GM13976 (cell line): ENCODE results near the gene MLPH.

Experiments used
- DNase-seq: peaks from one replicate; pipeline ENCODE4 v3.0.0; 2012; ENCODE audit warnings: low spot score
- CTCF ChIP-seq: IDR thresholded peaks from 2 replicates; pipeline ENCODE4 v1.5.1; 2012; ENCODE audit warnings: borderline replicate concordance, mild to moderate bottlenecking; ENCODE audit not compliant: insufficient read depth; ENCODE audit errors: extremely low read depth, missing control alignments, control extremely low read depth
- in situ Hi-C: fragments of 300-500 bp; cut with MboI; formaldehyde crosslinking; loops from one replicate; pipeline ENCODE4 v1.12.0; 2022; ENCODE audit warnings: low sequenced_read_pairs, mixed read lengths, inconsistent platforms; ENCODE audit not compliant: unreplicated experiment

Gene MLPH

GRCh38 chr2:237490009-237490711 is 3.1 kb downstream of the MLPH start:
- no peak for TF ChIP-seq CTCF
- in situ Hi-C loops = no loop called here
- DNase-seq = no peak

DNA sequence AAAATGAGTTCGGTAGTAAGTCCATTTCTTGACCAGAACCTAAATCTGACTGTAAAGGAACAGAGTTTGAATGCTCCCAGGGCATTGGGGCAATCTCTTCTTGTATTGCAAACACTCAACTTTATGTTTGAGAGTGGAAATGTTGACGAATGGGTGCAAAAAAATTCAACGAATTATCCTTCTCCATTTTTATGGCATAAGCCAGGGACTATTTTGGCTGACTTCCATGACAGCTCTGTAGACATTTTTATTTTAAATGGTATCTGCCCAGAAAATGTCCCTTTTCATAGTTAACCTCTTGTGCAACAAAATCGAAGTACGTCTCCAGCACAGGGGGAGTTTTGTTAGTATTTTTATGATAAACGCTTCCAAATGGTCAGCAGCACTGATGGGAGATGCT is 3.7 kb downstream of the MLPH start:
- TF ChIP-seq CTCF = no peak
- in situ Hi-C loops = no loop called here
- DNase-seq = no peak

- in situ Hi-C loops = no loop called here
- TF ChIP-seq CTCF = no peak
- no peak for DNase-seq
Measured at GRCh38 chr2:237491515-237492118, 4.6 kb downstream of the MLPH start.

GRCh38 chr2:237492137-237492890 is 5.3 kb downstream of the MLPH start:
- TF ChIP-seq CTCF = no peak
- DNase-seq = no peak
- in situ Hi-C loops = no loop called here

DNA sequence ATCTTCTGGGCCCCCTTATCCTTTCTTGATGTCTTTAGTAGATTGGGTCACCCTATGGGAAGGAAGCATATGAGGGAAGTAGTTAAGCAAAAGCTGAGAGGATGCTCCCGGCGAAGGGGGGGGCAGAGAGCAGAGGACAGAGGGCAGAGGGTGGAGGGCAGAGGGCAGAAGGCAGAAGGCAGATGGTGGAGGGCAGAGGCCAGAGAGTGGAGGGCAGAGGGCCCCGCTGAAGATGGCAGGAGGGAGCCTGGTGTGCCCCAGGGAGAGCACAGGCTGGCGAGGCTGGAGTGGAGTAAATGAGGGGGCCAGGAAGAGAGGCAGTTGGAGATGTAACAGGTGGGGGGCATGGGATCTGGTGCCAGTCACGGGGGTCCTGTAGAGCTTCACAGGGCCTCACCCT is 7.0 kb downstream of the MLPH start:
- TF ChIP-seq CTCF = no peak
- DNase-seq = no peak
- in situ Hi-C loops = no loop called here

GRCh38 chr2:237495521-237496117 is 8.6 kb downstream of the MLPH start:
- in situ Hi-C loops = no loop called here
- no peak for TF ChIP-seq CTCF
- no peak for DNase-seq
